ENCODE measurements around the gene RNU5B-1.

The RNU5B-1 gene

GRCh38 chr15:65339416-65339815 is 34.9 kb downstream of the RNU5B-1 start:
- Histone ChIP-seq H3K4me3 (ENCODE audit: insufficient read depth in 1 of 2, low read depth in 1 of 2, low read length in 2 of 2) (no peak overlapping the region), H3K79me1 (replicated peaks; ENCODE audit: low read length, poor library complexity, severe bottlenecking) (no peaks in the 10 kb centered on the region), H4K8ac (ENCODE audit: low read length) (peak overlapping the region; percentile 87), H3K23ac (ENCODE audit: low read length in 2 of 2) (no peak overlapping the region), H2BK15ac (ENCODE audit: low read depth, poor library complexity, severe bottlenecking) (peak overlapping the region; percentile 31), H2BK12ac (ENCODE audit: low read length in 2 of 2) (peak overlapping the region; percentile 87 to 98), H3K4ac (ENCODE audit: low read depth in 1 of 2, low read length in 2 of 2) (peak overlapping the region; percentile 83 to 84), H3K14ac (ENCODE audit: low read length in 2 of 2) (peak overlapping the region in 1 of 2 experiments; percentile 63), H2BK120ac (ENCODE audit: low read depth, low read length) (peak overlapping the region; percentile 64), H3K36me3 (ENCODE audit: control insufficient read depth in 1 of 2, insufficient read depth in 2 of 2, low read depth in 1 of 2, low read length in 2 of 2) (no peaks in the 10 kb centered on the region), H3K4me1 (ENCODE audit: control insufficient read depth, insufficient read depth, low read depth, low read length) (peaks cover 8% of the 10 kb centered on the region), H3K9ac (ENCODE audit: low read length) (no peak overlapping the region), H4K91ac (ENCODE audit: low read length) (peak overlapping the region; percentile 77), H3K27me3 (ENCODE audit: control insufficient read depth in 1 of 2, insufficient read depth in 1 of 2, low read length in 2 of 2) (peaks cover 63 to 67% of the 10 kb centered on the region in 2 experiments), H2AK5ac (ENCODE audit: low read length, severe bottlenecking) (no peak overlapping the region), H2BK5ac (ENCODE audit: low read depth, low read length, poor library complexity, severe bottlenecking) (no peak overlapping the region), H3K27ac (ENCODE audit: low read length, poor library complexity, severe bottlenecking) (no peak overlapping the region), H2AFZ (ENCODE audit: low read depth, low read length) (no peak overlapping the region), H3K18ac (ENCODE audit: low read depth in 1 of 2, low read length in 2 of 2) (peak overlapping the region; percentile 41 to 74), H3K4me2 (ENCODE audit: low read length, poor library complexity, severe bottlenecking) (no peak overlapping the region), H3K9me3 (ENCODE audit: control insufficient read depth, low read length) (no peaks in the 10 kb centered on the region)
- peak; percentile 13 for DNase-seq
- 70% methylated on average over 6 of the region's 6 CpGs for WGBS

- peak overlapping the region; percentile 83 to 84 for H3K4ac ChIP-seq (ENCODE audit: low read depth in 1 of 2, low read length in 2 of 2)
- DNase-seq: peak; percentile 58
- peak overlapping the region; percentile 74 to 84 for H3K18ac ChIP-seq (ENCODE audit: low read depth in 1 of 2, low read length in 2 of 2)
- 12% methylated on average over 4 of the region's 7 CpGs for WGBS
- peak overlapping the region; percentile 91 to 98 for H2BK12ac ChIP-seq (ENCODE audit: low read length in 2 of 2)
- H2AFZ ChIP-seq (ENCODE audit: low read depth, low read length): no peak overlapping the region
- H2AK5ac ChIP-seq (ENCODE audit: low read length, severe bottlenecking): no peak overlapping the region
- no peaks in the 10 kb centered on the region for H3K9me3 ChIP-seq (ENCODE audit: control insufficient read depth, low read length)
- H2BK120ac ChIP-seq (ENCODE audit: low read depth, low read length): peak overlapping the region; percentile 64
- no peak overlapping the region for H3K9ac ChIP-seq (ENCODE audit: low read length)
- peak overlapping the region; percentile 87 for H4K8ac ChIP-seq (ENCODE audit: low read length)
- peaks cover 3% of the 10 kb centered on the region for H3K4me1 ChIP-seq (ENCODE audit: control insufficient read depth, insufficient read depth, low read depth, low read length)
- no peak overlapping the region for H3K27ac ChIP-seq (ENCODE audit: low read length, poor library complexity, severe bottlenecking)
- no peak overlapping the region for H3K4me3 ChIP-seq (ENCODE audit: insufficient read depth in 1 of 2, low read depth in 1 of 2, low read length in 2 of 2)
- no peak overlapping the region for H3K23ac ChIP-seq (ENCODE audit: low read length in 2 of 2)
- no peaks in the 10 kb centered on the region for H3K36me3 ChIP-seq (ENCODE audit: control insufficient read depth in 1 of 2, insufficient read depth in 2 of 2, low read depth in 1 of 2, low read length in 2 of 2)
- H4K91ac ChIP-seq (ENCODE audit: low read length): peak overlapping the region; percentile 77
- no peak overlapping the region for H2BK5ac ChIP-seq (ENCODE audit: low read depth, low read length, poor library complexity, severe bottlenecking)
- H3K14ac ChIP-seq (ENCODE audit: low read length in 2 of 2): peak overlapping the region in 1 of 2 experiments; percentile 63
- no peaks in the 10 kb centered on the region for H3K79me1 ChIP-seq (replicated peaks; ENCODE audit: low read length, poor library complexity, severe bottlenecking)
- H3K27me3 ChIP-seq (ENCODE audit: control insufficient read depth in 1 of 2, insufficient read depth in 1 of 2, low read length in 2 of 2): peaks cover 64 to 66% of the 10 kb centered on the region in 2 experiments
- no peak overlapping the region for H3K4me2 ChIP-seq (ENCODE audit: low read length, poor library complexity, severe bottlenecking)
- peak overlapping the region; percentile 31 for H2BK15ac ChIP-seq (ENCODE audit: low read depth, poor library complexity, severe bottlenecking)
These were observed 35.4 kb downstream of the RNU5B-1 start for GRCh38 chr15:65339920-65340319.

GRCh38 chr15:65342493-65342892 is 38.0 kb downstream of the RNU5B-1 start:
- H3K27ac ChIP-seq (ENCODE audit: low read length, poor library complexity, severe bottlenecking): no peak overlapping the region
- H3K18ac ChIP-seq (ENCODE audit: low read depth in 1 of 2, low read length in 2 of 2): peak overlapping the region in 1 of 2 experiments; percentile 13
- H3K4ac ChIP-seq (ENCODE audit: low read depth in 1 of 2, low read length in 2 of 2): peak overlapping the region in 1 of 2 experiments; percentile 13
- no peak overlapping the region for H2AK5ac ChIP-seq (ENCODE audit: low read length, severe bottlenecking)
- no peaks in the 10 kb centered on the region for H3K36me3 ChIP-seq (ENCODE audit: control insufficient read depth in 1 of 2, insufficient read depth in 2 of 2, low read depth in 1 of 2, low read length in 2 of 2)
- H2BK120ac ChIP-seq (ENCODE audit: low read depth, low read length): no peak overlapping the region
- DNase-seq: no peak
- H2BK15ac ChIP-seq (ENCODE audit: low read depth, poor library complexity, severe bottlenecking): peak overlapping the region; percentile 17
- no peaks in the 10 kb centered on the region for H3K4me1 ChIP-seq (ENCODE audit: control insufficient read depth, insufficient read depth, low read depth, low read length)
- H2BK12ac ChIP-seq (ENCODE audit: low read length in 2 of 2): peak overlapping the region in 1 of 2 experiments; percentile 4
- H3K9ac ChIP-seq (ENCODE audit: low read length): no peak overlapping the region
- H3K79me1 ChIP-seq (replicated peaks; ENCODE audit: low read length, poor library complexity, severe bottlenecking): no peaks in the 10 kb centered on the region
- H3K14ac ChIP-seq (ENCODE audit: low read length in 2 of 2): peak overlapping the region in 1 of 2 experiments; percentile 5
- no peak overlapping the region for H2AFZ ChIP-seq (ENCODE audit: low read depth, low read length)
- no peaks in the 10 kb centered on the region for H3K9me3 ChIP-seq (ENCODE audit: control insufficient read depth, low read length)
- no peak overlapping the region for H3K4me3 ChIP-seq (ENCODE audit: insufficient read depth in 1 of 2, low read depth in 1 of 2, low read length in 2 of 2)
- no peak overlapping the region for H2BK5ac ChIP-seq (ENCODE audit: low read depth, low read length, poor library complexity, severe bottlenecking)
- peaks cover 38 to 46% of the 10 kb centered on the region in 2 experiments for H3K27me3 ChIP-seq (ENCODE audit: control insufficient read depth in 1 of 2, insufficient read depth in 1 of 2, low read length in 2 of 2)
- H3K4me2 ChIP-seq (ENCODE audit: low read length, poor library complexity, severe bottlenecking): no peak overlapping the region
- 84% methylated on average over 9 of the region's 9 CpGs for WGBS
- no peak overlapping the region for H3K23ac ChIP-seq (ENCODE audit: low read length in 2 of 2)
- peak overlapping the region; percentile 35 for H4K8ac ChIP-seq (ENCODE audit: low read length)
- H4K91ac ChIP-seq (ENCODE audit: low read length): peak overlapping the region; percentile 6

- H3K36me3 ChIP-seq (ENCODE audit: control insufficient read depth in 1 of 2, insufficient read depth in 2 of 2, low read depth in 1 of 2, low read length in 2 of 2): no peaks in the 10 kb centered on the region
- H4K91ac ChIP-seq (ENCODE audit: low read length): peak overlapping the region; percentile 82
- no peak overlapping the region for H3K27ac ChIP-seq (ENCODE audit: low read length, poor library complexity, severe bottlenecking)
- H2AK5ac ChIP-seq (ENCODE audit: low read length, severe bottlenecking): no peak overlapping the region
- peak overlapping the region in 1 of 2 experiments; percentile 50 for H3K18ac ChIP-seq (ENCODE audit: low read depth in 1 of 2, low read length in 2 of 2)
- H3K4me2 ChIP-seq (ENCODE audit: low read length, poor library complexity, severe bottlenecking): no peak overlapping the region
- H3K9ac ChIP-seq (ENCODE audit: low read length): no peak overlapping the region
- peak overlapping the region; percentile 76 for H2BK120ac ChIP-seq (ENCODE audit: low read depth, low read length)
- no peak for DNase-seq
- peak overlapping the region; percentile 6 for H4K8ac ChIP-seq (ENCODE audit: low read length)
- H3K9me3 ChIP-seq (ENCODE audit: control insufficient read depth, low read length): no peaks in the 10 kb centered on the region
- WGBS: 88% methylated on average over 10 of the region's 10 CpGs
- H2AFZ ChIP-seq (ENCODE audit: low read depth, low read length): no peak overlapping the region
- no peaks in the 10 kb centered on the region for H3K79me1 ChIP-seq (replicated peaks; ENCODE audit: low read length, poor library complexity, severe bottlenecking)
- H3K4ac ChIP-seq (ENCODE audit: low read depth in 1 of 2, low read length in 2 of 2): peak overlapping the region in 1 of 2 experiments; percentile 26
- H3K4me3 ChIP-seq (ENCODE audit: insufficient read depth in 1 of 2, low read depth in 1 of 2, low read length in 2 of 2): no peak overlapping the region
- H3K4me1 ChIP-seq (ENCODE audit: control insufficient read depth, insufficient read depth, low read depth, low read length): no peaks in the 10 kb centered on the region
- peak overlapping the region; percentile 72 to 80 for H2BK12ac ChIP-seq (ENCODE audit: low read length in 2 of 2)
- H2BK5ac ChIP-seq (ENCODE audit: low read depth, low read length, poor library complexity, severe bottlenecking): no peak overlapping the region
- peaks cover 32 to 36% of the 10 kb centered on the region in 2 experiments for H3K27me3 ChIP-seq (ENCODE audit: control insufficient read depth in 1 of 2, insufficient read depth in 1 of 2, low read length in 2 of 2)
- H3K14ac ChIP-seq (ENCODE audit: low read length in 2 of 2): no peak overlapping the region
- H2BK15ac ChIP-seq (ENCODE audit: low read depth, poor library complexity, severe bottlenecking): no peak overlapping the region
- no peak overlapping the region for H3K23ac ChIP-seq (ENCODE audit: low read length in 2 of 2)
These were observed 39.0 kb downstream of the RNU5B-1 start for GRCh38 chr15:65343374-65343981.

Measured in mesenchymal stem cell (in vitro differentiated cells and primary cell).